Measurements from ENCODE around the gene TRIL.

The TRIL gene

GRCh38 chr7:28958235-28958979, at the start of gene TRIL:
TRIL (minus strand) TSS chr7:28958330; CDS start chr7:28958046, 284 bp downstream.
- DNase-seq (ENCODE audit: low read depth in 1 of 2, low spot score in 1 of 2), result no peak

GRCh38 chr7:29007127-29007526, 49.0 kb upstream of the TRIL start:
- DNase-seq (ENCODE audit: low read depth in 1 of 2, low spot score in 1 of 2), result no peak

- no peak for DNase-seq (ENCODE audit: low read depth in 1 of 2, low spot score in 1 of 2)
Measured at GRCh38 chr7:29005829-29006228, 47.7 kb upstream of the TRIL start.

GRCh38 chr7:29005406-29005805, 47.3 kb upstream of the TRIL start:
- no peak for DNase-seq (ENCODE audit: low read depth in 1 of 2, low spot score in 1 of 2)

- DNase-seq (ENCODE audit: low read depth in 1 of 2, low spot score in 1 of 2), result no peak
Measured at GRCh38 chr7:29003703-29004102, 45.6 kb upstream of the TRIL start.

GRCh38 chr7:29000717-29001076, 42.6 kb upstream of the TRIL start:
- no peak for DNase-seq (ENCODE audit: low read depth in 1 of 2, low spot score in 1 of 2)

GRCh38 chr7:28999895-29000716, 42.0 kb upstream of the TRIL start:
- DNase-seq (ENCODE audit: low read depth in 1 of 2, low spot score in 1 of 2), result no peak

GRCh38 chr7:28999427-28999826, 41.3 kb upstream of the TRIL start:
- no peak for DNase-seq (ENCODE audit: low read depth in 1 of 2, low spot score in 1 of 2)

GRCh38 chr7:28998105-28998504, 40.0 kb upstream of the TRIL start:
- DNase-seq (ENCODE audit: low read depth in 1 of 2, low spot score in 1 of 2), result no peak

GRCh38 chr7:28996836-28997235, 38.7 kb upstream of the TRIL start:
- no peak for DNase-seq (ENCODE audit: low read depth in 1 of 2, low spot score in 1 of 2)

GRCh38 chr7:28993371-28993770, 35.2 kb upstream of the TRIL start:
- DNase-seq (ENCODE audit: low read depth in 1 of 2, low spot score in 1 of 2), result no peak

- no peak for DNase-seq (ENCODE audit: low read depth in 1 of 2, low spot score in 1 of 2)
Measured at GRCh38 chr7:28992798-28993197, 34.7 kb upstream of the TRIL start.

- DNase-seq (ENCODE audit: low read depth in 1 of 2, low spot score in 1 of 2), result no peak
Measured at GRCh38 chr7:28990200-28990960, 32.2 kb upstream of the TRIL start.

GRCh38 chr7:28989211-28989980, 31.3 kb upstream of the TRIL start:
- DNase-seq (ENCODE audit: low read depth in 1 of 2, low spot score in 1 of 2), result no peak

- no peak for DNase-seq (ENCODE audit: low read depth in 1 of 2, low spot score in 1 of 2)
Measured at GRCh38 chr7:28988810-28989209, 30.7 kb upstream of the TRIL start.

- no peak for DNase-seq (ENCODE audit: low read depth in 1 of 2, low spot score in 1 of 2)
Measured at GRCh38 chr7:28988091-28988490, 30.0 kb upstream of the TRIL start.

GRCh38 chr7:28986765-28987110, 28.6 kb upstream of the TRIL start:
- DNase-seq (ENCODE audit: low read depth in 1 of 2, low spot score in 1 of 2), result no peak

GRCh38 chr7:28986028-28986764, 28.1 kb upstream of the TRIL start:
- no peak for DNase-seq (ENCODE audit: low read depth in 1 of 2, low spot score in 1 of 2)

- DNase-seq (ENCODE audit: low read depth in 1 of 2, low spot score in 1 of 2), result no peak
Measured at GRCh38 chr7:28984631-28985030, 26.5 kb upstream of the TRIL start.

- no peak for DNase-seq (ENCODE audit: low read depth in 1 of 2, low spot score in 1 of 2)
Measured at GRCh38 chr7:28984217-28984616, 26.1 kb upstream of the TRIL start.
